NCI-H2029 treated with DMSO at 0.1 percent for 48 hours (cell line): ENCODE data around the gene MGRN1.

Source experiments
- DNase-seq: peaks from one replicate; lab custom pipeline; 2025; lab: John Stamatoyannopoulos, UW

Gene MGRN1

DNA sequence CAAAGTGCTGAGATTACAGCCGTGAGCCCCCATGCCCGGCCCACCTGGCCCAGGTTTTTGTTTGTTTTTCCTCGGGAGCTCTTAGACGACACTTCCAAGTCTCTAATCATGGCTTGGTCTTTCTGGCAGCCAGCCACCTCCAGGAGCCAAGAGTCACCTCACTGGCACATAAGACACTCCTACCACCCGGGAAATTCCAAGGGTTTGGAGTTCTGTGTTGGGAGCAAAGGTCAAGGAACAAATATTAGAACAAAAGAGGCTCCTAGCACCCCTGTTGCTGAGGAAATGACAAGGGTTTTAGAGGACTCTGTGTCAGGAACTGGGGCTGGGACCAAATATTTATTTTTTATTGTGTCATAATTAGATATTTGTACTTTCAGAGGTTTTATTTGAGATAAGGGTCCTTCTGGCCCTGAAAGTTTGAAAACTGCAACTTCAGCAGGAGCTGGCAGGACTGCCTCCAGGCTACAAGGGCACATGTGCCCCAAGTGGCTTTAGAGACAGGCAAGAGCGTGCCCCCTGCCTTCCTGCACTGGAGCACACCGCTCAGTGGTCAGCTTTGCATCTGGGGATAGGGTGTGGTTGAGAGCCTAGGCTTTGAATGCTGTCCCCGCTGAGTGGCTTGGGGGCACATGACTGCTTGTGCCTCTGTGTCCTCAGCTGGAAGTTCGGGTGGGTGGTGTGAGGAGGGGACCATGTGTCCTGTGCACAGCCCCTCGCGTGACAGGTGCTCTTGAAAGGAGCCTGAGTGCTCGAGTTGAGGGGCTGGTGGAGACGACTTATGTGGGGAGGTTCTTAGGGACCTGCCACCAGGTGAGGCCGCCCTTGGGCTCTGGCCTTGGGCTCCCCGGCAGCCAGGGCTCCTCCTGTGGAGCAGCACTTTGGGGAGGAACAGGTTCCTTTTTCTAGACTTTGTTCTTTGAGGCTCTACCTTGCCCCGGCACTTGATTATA is 29.7 kb downstream of the MGRN1 start:
- no peak for DNase-seq

DNA sequence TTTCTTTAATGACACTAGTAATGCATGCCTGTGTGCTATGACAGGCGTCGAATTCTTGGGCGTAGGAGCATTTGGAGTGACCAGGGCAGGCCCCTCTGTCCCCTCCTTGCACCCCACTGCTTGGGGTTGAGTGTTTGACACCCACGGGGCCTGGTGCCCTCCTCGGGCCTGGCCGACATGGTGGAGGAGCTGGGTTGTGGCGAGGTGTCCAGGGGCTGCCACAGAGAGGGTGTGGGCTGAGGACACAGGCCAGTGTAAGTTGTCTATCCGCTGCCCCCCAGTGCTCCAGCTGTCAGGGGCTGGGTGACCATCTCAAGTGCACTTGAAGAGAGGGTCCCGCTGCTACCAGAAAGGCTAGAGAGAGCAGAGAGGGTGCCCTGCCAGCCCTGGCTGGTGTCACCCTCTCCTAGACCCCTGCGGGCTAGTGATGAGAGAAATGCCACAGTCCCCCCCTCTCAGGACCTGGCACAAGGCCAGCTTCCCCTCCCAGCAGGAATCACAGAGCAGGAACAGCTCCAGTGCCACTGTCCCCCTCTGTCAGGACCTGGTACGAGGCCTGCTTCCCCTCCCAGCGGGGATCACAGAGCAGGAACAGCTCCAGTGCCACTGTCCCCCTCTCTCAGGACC is 30.5 kb downstream of the MGRN1 start:
- no peak for DNase-seq

GRCh38 chr16:4655801-4656200 is 31.2 kb downstream of the MGRN1 start:
- DNase-seq: no peak

- DNase-seq: no peak
These were observed 31.6 kb downstream of the MGRN1 start for GRCh38 chr16:4656221-4656620.

DNA sequence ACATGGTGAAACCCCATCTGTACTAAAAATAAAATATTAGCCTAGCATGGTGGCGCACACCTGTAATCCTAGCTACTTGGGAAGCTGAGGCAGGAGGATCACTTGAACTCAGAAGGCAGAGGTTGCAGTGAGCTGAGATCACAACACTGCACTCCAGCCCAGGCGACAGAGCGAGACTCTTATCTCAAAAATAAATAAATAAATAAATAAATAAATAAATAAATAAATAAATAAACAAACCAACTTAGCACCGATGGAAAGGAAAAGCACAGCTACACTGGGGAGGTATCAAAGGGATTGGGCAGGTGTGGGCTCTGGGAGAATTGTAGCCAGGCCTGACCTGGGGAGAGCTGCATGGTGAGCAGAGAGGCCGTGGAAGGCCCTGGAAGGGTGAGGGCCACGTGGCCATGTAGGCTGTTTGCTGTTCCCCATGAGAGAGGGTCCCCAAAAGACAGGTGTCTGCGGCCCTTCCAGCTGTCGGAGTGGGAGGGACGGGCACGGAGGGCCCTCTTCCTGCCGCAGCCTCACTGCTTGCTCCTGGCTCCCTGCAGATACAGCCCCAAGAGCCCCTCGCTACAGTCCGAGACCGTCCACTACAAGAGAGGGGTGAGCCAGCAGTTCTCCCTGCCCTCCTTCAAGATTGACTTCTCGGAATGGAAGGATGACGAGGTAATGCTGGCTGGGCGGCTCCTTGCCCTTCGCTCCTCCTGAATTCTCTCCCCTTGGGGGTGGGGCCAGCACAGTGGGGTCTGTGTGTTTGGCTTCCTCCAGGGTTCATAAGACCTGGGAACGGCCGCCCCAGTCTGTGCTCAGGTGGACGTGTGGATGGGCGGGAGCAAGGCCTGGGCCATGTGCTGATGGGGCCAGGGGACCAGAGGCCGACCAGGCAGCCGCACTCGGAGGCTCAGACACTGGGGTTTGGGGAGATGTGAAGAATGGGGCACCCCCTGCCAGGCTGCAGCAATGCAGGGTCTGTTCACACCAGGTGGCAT is 32.4 kb downstream of the MGRN1 start:
- no peak for DNase-seq

DNA sequence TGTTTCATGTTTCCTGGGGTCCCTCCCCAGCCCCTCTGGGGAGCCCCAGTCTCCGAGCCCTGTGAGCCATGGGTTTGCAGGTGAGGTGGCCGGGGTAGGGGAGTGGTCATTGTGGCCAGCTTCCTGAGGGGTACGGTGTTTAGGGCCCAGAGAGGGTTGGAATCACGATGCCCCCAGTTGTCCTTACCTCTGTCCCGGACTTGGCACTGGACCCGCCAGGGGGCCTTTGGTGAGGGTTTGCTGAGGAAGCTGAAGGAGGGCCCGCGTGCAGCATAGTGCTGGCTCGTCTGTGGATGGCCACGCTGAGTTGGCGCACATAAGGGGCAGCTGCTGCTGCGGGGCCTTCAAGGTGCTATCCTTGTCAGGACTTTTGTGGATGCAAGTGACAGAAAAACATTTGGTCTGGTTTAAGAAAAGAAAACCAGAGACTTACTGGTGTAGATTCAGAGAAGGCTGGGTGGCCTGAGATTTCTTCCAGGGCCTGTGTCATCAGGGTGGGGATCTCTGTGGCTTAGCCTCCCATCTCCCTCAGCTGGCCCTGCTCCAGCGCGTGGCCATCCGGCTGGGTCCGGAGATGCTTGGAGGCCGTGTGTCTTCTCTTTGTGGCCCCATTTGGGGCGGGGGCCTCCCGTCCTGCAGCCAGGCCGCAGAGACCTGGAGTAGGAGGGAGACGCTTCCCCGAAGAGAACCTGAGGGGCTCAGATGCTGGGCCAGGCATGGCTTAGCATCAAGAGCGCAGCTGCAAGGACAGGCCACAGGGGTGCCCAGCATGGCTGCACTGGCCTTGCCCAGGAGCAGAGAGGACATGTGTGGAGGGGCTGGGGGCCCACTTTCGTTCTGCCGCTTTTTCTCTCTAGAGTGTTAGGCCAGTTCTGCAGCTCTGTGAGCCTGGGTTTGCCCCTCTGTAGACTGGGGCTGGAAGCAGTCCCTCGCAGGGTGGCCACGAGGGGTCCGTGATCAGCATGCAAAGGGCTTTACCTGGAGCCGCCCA is 35.0 kb downstream of the MGRN1 start:
- DNase-seq: no peak

GRCh38 chr16:4660454-4661007 is 35.9 kb downstream of the MGRN1 start:
- peak; percentile 31 for DNase-seq

GRCh38 chr16:4661661-4662060 is 37.0 kb downstream of the MGRN1 start:
- DNase-seq: peak; percentile 90

- DNase-seq: no peak
These were observed 38.8 kb downstream of the MGRN1 start for GRCh38 chr16:4663465-4663776.

- DNase-seq: no peak
These were observed 39.3 kb downstream of the MGRN1 start for GRCh38 chr16:4663777-4664465.

GRCh38 chr16:4664538-4665418 is 40.2 kb downstream of the MGRN1 start:
- DNase-seq: no peak

DNA sequence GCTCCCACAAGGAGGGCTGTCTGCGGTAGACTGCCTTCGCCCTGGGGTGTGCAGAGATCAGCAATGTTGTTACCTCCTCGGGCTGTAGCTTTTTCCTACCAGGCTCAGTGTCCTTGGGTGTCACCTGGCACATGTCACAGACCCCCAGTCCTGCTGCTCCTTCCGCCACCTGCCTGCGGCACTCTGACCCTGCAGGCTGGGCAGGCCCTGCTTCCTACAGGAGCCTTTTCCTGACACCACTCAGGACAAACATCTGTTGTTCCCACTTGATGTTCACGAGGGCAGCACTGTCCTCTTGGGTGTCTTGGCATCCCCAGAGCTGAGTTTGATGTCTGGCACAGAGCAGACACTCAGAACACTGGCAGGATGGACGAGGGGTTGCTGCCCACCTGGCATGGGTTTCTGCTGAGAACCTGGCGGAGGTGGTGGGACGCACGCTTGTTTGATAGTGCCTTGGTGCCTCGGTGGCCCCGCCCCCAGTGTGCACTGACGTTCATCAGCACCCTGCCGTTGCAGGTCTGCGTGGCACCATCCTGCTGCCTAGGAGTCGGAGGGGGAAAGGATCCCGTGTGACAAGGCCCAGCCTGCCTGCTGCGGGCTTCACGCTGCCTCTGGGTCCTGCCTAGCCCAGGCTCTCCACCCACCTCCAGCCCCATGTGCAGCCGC is 42.0 kb downstream of the MGRN1 start:
- no peak for DNase-seq

- no peak for DNase-seq
These were observed 42.8 kb downstream of the MGRN1 start for GRCh38 chr16:4667203-4667963.

DNA sequence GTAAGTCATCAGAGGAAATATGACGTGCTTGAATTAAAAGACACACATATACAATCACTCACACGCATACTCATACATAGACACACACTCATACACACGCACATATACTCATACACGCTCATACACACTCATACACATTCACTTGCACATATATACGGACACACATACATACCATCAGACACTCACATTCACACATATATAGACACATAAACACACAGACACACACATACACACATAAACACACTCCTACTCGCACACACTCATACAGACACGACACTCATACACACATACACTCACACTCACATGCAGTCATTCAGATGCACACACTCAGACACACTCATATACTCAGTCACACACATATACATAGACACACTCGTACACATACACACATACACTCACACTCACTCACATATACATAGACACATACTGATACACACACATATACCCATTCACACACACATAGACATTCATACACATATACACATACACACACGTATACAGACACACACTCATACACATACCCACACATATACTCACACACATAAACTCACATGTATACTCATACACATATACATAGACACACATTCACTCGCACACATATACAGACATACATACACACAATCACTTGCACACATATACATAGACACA is 43.8 kb downstream of the MGRN1 start:
- DNase-seq: no peak

DNA sequence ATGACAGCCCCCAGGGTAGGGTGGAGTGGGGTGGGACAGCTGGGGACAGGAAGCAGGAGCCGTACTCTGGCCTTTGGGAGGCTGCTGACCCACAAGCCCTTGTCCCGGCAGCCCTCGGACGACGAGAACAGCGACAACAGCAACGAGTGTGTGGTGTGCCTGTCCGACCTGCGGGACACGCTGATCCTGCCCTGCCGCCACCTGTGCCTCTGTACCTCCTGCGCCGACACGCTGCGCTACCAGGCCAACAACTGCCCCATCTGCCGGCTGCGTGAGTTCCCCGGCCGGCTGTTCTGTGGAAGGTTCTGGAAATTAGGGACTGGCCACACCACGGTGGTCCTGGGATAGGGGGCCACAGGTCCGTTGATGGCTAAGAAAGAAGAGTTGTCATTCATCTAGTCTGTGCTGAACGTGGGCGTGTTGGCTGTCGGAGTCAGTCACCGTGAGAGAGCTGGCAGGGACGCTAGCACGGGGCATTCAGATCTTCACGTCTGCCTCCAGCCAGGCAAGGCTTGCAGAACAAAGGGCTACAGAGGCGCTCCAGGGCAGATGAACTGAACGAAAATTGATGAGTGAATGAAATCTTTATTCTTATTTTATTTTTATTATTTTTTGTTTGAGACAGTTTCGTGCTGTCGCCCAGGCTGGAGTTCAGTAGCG is 48.9 kb downstream of the MGRN1 start:
- DNase-seq: no peak

DNA sequence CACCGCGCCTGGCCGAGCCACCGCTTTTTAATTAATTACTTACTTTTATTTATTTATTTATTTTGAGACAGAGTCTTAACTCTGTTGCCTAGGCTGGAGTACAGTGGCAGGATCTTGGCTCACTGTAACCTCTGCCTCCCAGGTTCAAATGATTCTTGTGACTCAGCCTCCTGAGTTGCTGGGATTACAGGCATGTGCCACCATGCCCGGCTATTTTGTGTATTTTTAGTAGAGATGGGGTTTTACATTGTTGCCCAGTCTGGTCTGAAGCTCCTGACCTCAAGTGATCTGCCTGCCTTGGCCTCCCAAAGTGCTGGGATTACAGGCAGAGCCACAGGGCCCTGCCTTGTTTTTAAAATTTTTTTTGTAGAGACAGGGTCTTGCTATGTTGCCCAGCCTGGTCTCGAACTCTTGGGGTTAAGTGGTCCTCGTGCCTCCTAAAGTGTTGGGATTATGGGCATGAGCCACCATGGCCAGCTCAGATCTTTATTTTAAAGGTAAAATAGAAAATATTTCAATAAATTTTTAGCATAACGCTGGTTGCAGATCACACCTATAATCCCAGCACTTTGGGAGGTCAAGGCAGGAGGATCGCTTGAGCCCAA is 50.4 kb downstream of the MGRN1 start:
- no peak for DNase-seq
